WTC11 (cell line): ENCODE data around the gene SYT5. TPM values are rescaled to one million over a fixed set of nuclear protein-coding genes. Genes with fewer than 3 reads are reported as not detected.

ENCODE experiments used
- ATAC-seq: fragments of 200-7000 bp; cut with Tn5 transposase; 2 replicates; pipeline ENCODE4 v1.10.0; 2021; ENCODE audit warnings: mild to moderate bottlenecking, moderate library complexity
- CTCF ChIA-PET: fragments of 300-600 bp; sonication (Branson Sonifier 250); formaldehyde crosslinking; loops from one replicate; lab custom pipeline; 2021; ENCODE audit warnings: antibody characterized with exemption; lab: Charles Lee
- POLR2A ChIA-PET: fragments of 350-600 bp; sonication (Branson Sonifier 250); formaldehyde crosslinking; loops from one replicate; lab custom pipeline; 2021; ENCODE audit warnings: antibody characterized with exemption; lab: Charles Lee
- DNase-seq: peaks from one replicate; pipeline ENCODE4 v3.0.0; 2021; ENCODE audit warnings: low spot score
- H3K27ac Mint-ChIP-seq: 2 replicates; pipeline ENCODE4 v1.8.0; 2021; ENCODE audit warnings: mixed read lengths
- H3K27me3 Mint-ChIP-seq: 2 replicates; pipeline ENCODE4 v1.8.0; 2021; ENCODE audit warnings: low read depth, mild to moderate bottlenecking, moderate library complexity, mixed read lengths
- H3K36me3 Mint-ChIP-seq: 2 replicates; pipeline ENCODE4 v1.8.0; 2021; ENCODE audit warnings: mixed read lengths
- H3K4me1 Mint-ChIP-seq: 2 replicates; pipeline ENCODE4 v1.8.0; 2022; ENCODE audit warnings: mixed read lengths
- H3K4me3 Mint-ChIP-seq: 2 replicates; pipeline ENCODE4 v1.8.0; 2021; ENCODE audit warnings: mild to moderate bottlenecking, moderate library complexity, mixed read lengths
- H3K9me3 Mint-ChIP-seq: 2 replicates; pipeline ENCODE4 v1.8.0; 2021; ENCODE audit warnings: mixed read lengths
- AR ChIP-seq: fragments of 250-450 bp; sonication (Bioruptor Pico); IDR thresholded peaks from 2 replicates; pipeline ENCODE4 v1.9.0; 2021; ENCODE audit warnings: mild to moderate bottlenecking
- ATF1 ChIP-seq: sonication (generic); formaldehyde crosslinking; IDR thresholded peaks from 2 replicates; pipeline ENCODE4 v1.8.1; 2023; ENCODE audit warnings: mild to moderate bottlenecking, moderate library complexity, missing genetic modification reagents
- CREB1 ChIP-seq: sonication (generic); formaldehyde crosslinking; IDR thresholded peaks from 2 replicates; pipeline ENCODE4 v1.8.0; 2023; ENCODE audit warnings: mild to moderate bottlenecking, missing genetic modification reagents
- E2F1 ChIP-seq: sonication (generic); formaldehyde crosslinking; IDR thresholded peaks from 2 replicates; pipeline ENCODE4 v1.8.0; 2022; ENCODE audit warnings: mild to moderate bottlenecking, missing genetic modification reagents
- E2F4 ChIP-seq: sonication (generic); formaldehyde crosslinking; IDR thresholded peaks from 2 replicates; pipeline ENCODE4 v1.8.1; 2022; ENCODE audit warnings: low read depth, mild to moderate bottlenecking, moderate library complexity, missing genetic modification reagents, borderline replicate concordance
- EMX1 ChIP-seq: fragments of 250-450 bp; sonication (Bioruptor Pico); IDR thresholded peaks from 2 replicates; pipeline ENCODE4 v1.8.0; 2021; ENCODE audit warnings: mild to moderate bottlenecking
- ESRRA ChIP-seq: sonication (generic); formaldehyde crosslinking; IDR thresholded peaks from 2 replicates; pipeline ENCODE4 v1.8.1; 2022; ENCODE audit warnings: mild to moderate bottlenecking, missing genetic modification reagents, borderline replicate concordance
- FOXJ3 ChIP-seq: sonication (generic); formaldehyde crosslinking; IDR thresholded peaks from 2 replicates; pipeline ENCODE4 v1.9.0; 2021; ENCODE audit warnings: missing genetic modification reagents, mild to moderate bottlenecking, borderline replicate concordance
- FOXP1 ChIP-seq: sonication (generic); formaldehyde crosslinking; IDR thresholded peaks from 2 replicates; pipeline ENCODE4 v1.8.0; 2022; ENCODE audit warnings: missing genetic modification reagents, mild to moderate bottlenecking, moderate library complexity, borderline replicate concordance
- HMGA2 ChIP-seq: fragments of 250-450 bp; sonication (Bioruptor Pico); IDR thresholded peaks from 2 replicates; pipeline ENCODE4 v1.4.0; 2021; ENCODE audit warnings: mild to moderate bottlenecking, moderate library complexity
- JUN ChIP-seq: sonication (generic); formaldehyde crosslinking; IDR thresholded peaks from 2 replicates; pipeline ENCODE4 v1.8.0; 2023; ENCODE audit warnings: mild to moderate bottlenecking, missing genetic modification reagents
- MYBL2 ChIP-seq: sonication (generic); formaldehyde crosslinking; IDR thresholded peaks from 2 replicates; pipeline ENCODE4 v1.8.1; 2023; ENCODE audit warnings: mild to moderate bottlenecking, moderate library complexity, missing genetic modification reagents
- NFE2L1 ChIP-seq: sonication (generic); formaldehyde crosslinking; IDR thresholded peaks from 2 replicates; pipeline ENCODE4 v1.8.1; 2023; ENCODE audit warnings: missing genetic modification reagents
- NFYB ChIP-seq: sonication (generic); formaldehyde crosslinking; conservative IDR thresholded peaks from 2 replicates; pipeline ENCODE4 v1.8.0; 2022; ENCODE audit warnings: low read depth, missing genetic modification reagents
- NR3C1 ChIP-seq: sonication (generic); formaldehyde crosslinking; conservative IDR thresholded peaks from 2 replicates; pipeline ENCODE4 v1.8.1; 2023; ENCODE audit warnings: low read depth, mild to moderate bottlenecking, missing genetic modification reagents
- OVOL2 ChIP-seq: fragments of 250-450 bp; sonication (Bioruptor Pico); IDR thresholded peaks from 2 replicates; pipeline ENCODE4 v1.9.0; 2021; ENCODE audit warnings: mild to moderate bottlenecking, borderline replicate concordance
- PRDM15 ChIP-seq: sonication (generic); formaldehyde crosslinking; IDR thresholded peaks from 2 replicates; pipeline ENCODE4 v1.8.0; 2022; ENCODE audit warnings: missing genetic modification reagents
- SOX15 ChIP-seq: fragments of 250-450 bp; sonication (Bioruptor Pico); IDR thresholded peaks from 2 replicates; pipeline ENCODE4 v1.9.0; 2021; ENCODE audit warnings: mild to moderate bottlenecking
- TCF7 ChIP-seq: sonication (generic); formaldehyde crosslinking; IDR thresholded peaks from 2 replicates; pipeline ENCODE4 v1.8.0; 2022; ENCODE audit warnings: mild to moderate bottlenecking, low read depth, missing genetic modification reagents, moderate library complexity
- ZNF219 ChIP-seq: sonication (generic); formaldehyde crosslinking; IDR thresholded peaks from 2 replicates; pipeline ENCODE4 v1.8.0; 2023; ENCODE audit warnings: missing genetic modification reagents, mild to moderate bottlenecking, borderline replicate concordance
- ZNF232 ChIP-seq: sonication (generic); formaldehyde crosslinking; IDR thresholded peaks from 2 replicates; pipeline ENCODE4 v1.8.0; 2022; ENCODE audit warnings: mild to moderate bottlenecking, missing genetic modification reagents
- ZNF425 ChIP-seq: fragments of 250-450 bp; sonication (Bioruptor Pico); conservative IDR thresholded peaks from 2 replicates; pipeline ENCODE4 v1.9.0; 2021; ENCODE audit warnings: mild to moderate bottlenecking
- ZSCAN18 ChIP-seq: fragments of 250-450 bp; sonication (Bioruptor Pico); IDR thresholded peaks from 2 replicates; pipeline ENCODE4 v2.1.2; 2022; ENCODE audit warnings: mild to moderate bottlenecking, moderate library complexity
- total RNA-seq: library from RNA; stranded (reverse); gene quantifications from 3 replicates; pipeline ENCODE4 v1.2.3, GENCODE V29; 2021

SYT5 gene
- total RNA-seq, 1 experiment from 2014 or later = 0.77 TPM

- Mint-ChIP-seq H3K27me3 (peaks cover 53% of the 10 kb centered on the region), H3K27ac (no peak overlapping the region), H3K4me1 (peaks cover 4% of the 10 kb centered on the region; the same call in 1 of the 2 replicates), H3K4me3 (no peak overlapping the region), H3K9me3 (no peaks in the 10 kb centered on the region), H3K36me3 (no peaks in the 10 kb centered on the region)
- DNase-seq (no peak), ATAC-seq (no peak)
- POLR2A ChIA-PET = no interaction called here
- CTCF ChIA-PET = no interaction called here
- TF ChIP-seq ZNF425 (CRISPR knock-in tag) (no peak), OVOL2 (CRISPR knock-in tag) (no peak), ZNF219 (CRISPR knock-in tag) (no peak), JUN (CRISPR knock-in tag) (no peak), E2F1 (CRISPR knock-in tag) (no peak)
Measured at GRCh38 chr19:55186080-55186479, 6.0 kb upstream of the SYT5 start.

- H3K27me3 Mint-ChIP-seq = peaks cover 84% of the 10 kb centered on the region
- no peak for ATAC-seq
- TF ChIP-seq ZNF232 (CRISPR knock-in tag) (no peak), ATF1 (CRISPR knock-in tag) (no peak), ZSCAN18 (no peak), E2F4 (CRISPR knock-in tag) (no peak), FOXP1 (no peak), PRDM15 (CRISPR knock-in tag) (no peak), CREB1 (no peak), MYBL2 (no peak), ESRRA (CRISPR knock-in tag) (no peak), NFE2L1 (CRISPR knock-in tag) (no peak), NR3C1 (no peak), NFYB (CRISPR knock-in tag) (no peak), HMGA2 (no peak), EMX1 (CRISPR knock-in tag) (no peak), SOX15 (no peak), AR (no peak), TCF7 (CRISPR knock-in tag) (no peak), FOXJ3 (CRISPR knock-in tag) (no peak)
- TF ChIP-seq, all 79 proteins: peak for 0
- ChIA-PET CTCF (no interaction called here), POLR2A (interaction anchor here (0.6 kb wide), 1 partner anchor 224 kb away, joined by 5 read pairs; no protein-coding TSS in a partner anchor)
- no peak for DNase-seq
- peaks cover 7% of the 10 kb centered on the region for H3K4me1 Mint-ChIP-seq
- H3K36me3 Mint-ChIP-seq = no peaks in the 10 kb centered on the region
- no peaks in the 10 kb centered on the region for H3K9me3 Mint-ChIP-seq
- H3K4me3 Mint-ChIP-seq = no peak overlapping the region
- H3K27ac Mint-ChIP-seq = no peak overlapping the region
Measured at GRCh38 chr19:55181740-55182139, 1.7 kb upstream of the SYT5 start.
